ENCODE measurements around the gene PGM1. TPM values are rescaled to one million over a fixed set of nuclear protein-coding genes. Genes with fewer than 3 reads are reported as not detected.

Gene PGM1
- total RNA-seq, 1 donor from 2014 or later = 47.3 TPM

- no peak overlapping the region for H3K27ac Mint-ChIP-seq
- no peak overlapping the region for H3K4me3 Mint-ChIP-seq
- H3K27me3 Mint-ChIP-seq = peaks cover 4% of the 10 kb centered on the region
- H3K4me1 Mint-ChIP-seq = peaks cover 1% of the 10 kb centered on the region
- no peak for DNase-seq
- no peaks in the 10 kb centered on the region for H3K9me3 Mint-ChIP-seq
- intact Hi-C loops (cut with micrococcal nuclease) = loop anchor here (5.0 kb wide), 2 partner anchors 74 to 226 kb away; no protein-coding TSS in a partner anchor
- H3K36me3 Mint-ChIP-seq (ENCODE audit: low read depth) = no peaks in the 10 kb centered on the region
Observed at GRCh38 chr1:63690966-63691700, 97.9 kb downstream of the PGM1 start.

GRCh38 chr1:63691701-63692425 is 98.7 kb downstream of the PGM1 start:
- DNase-seq = peak; percentile 81
- H3K36me3 Mint-ChIP-seq (ENCODE audit: low read depth) = no peaks in the 10 kb centered on the region
- H3K9me3 Mint-ChIP-seq = no peaks in the 10 kb centered on the region
- H3K4me1 Mint-ChIP-seq = peaks cover 1% of the 10 kb centered on the region
- H3K27me3 Mint-ChIP-seq = peaks cover 2% of the 10 kb centered on the region
- no peak overlapping the region for H3K4me3 Mint-ChIP-seq
- intact Hi-C loops (cut with micrococcal nuclease) = loop anchor here (1.0 to 5.0 kb wide), 4 partner anchors 75 to 549 kb away; no protein-coding TSS in a partner anchor
- H3K27ac Mint-ChIP-seq = no peak overlapping the region

- Mint-ChIP-seq H3K9me3 (no peaks in the 10 kb centered on the region), H3K27me3 (peaks cover 2% of the 10 kb centered on the region), H3K4me3 (no peak overlapping the region), H3K4me1 (peaks cover 1% of the 10 kb centered on the region), H3K27ac (no peak overlapping the region), H3K36me3 (ENCODE audit: low read depth) (no peaks in the 10 kb centered on the region)
- DNase-seq = no peak
- intact Hi-C loops (cut with micrococcal nuclease) = loop anchor here (2.0 to 5.0 kb wide), 3 partner anchors 77 to 547 kb away; no protein-coding TSS in a partner anchor
Observed at GRCh38 chr1:63693944-63694571, 100.8 kb downstream of the PGM1 start.

GRCh38 chr1:63698001-63698838 is 105.0 kb downstream of the PGM1 start:
- Mint-ChIP-seq H3K36me3 (ENCODE audit: low read depth) (no peaks in the 10 kb centered on the region), H3K27me3 (no peaks in the 10 kb centered on the region), H3K9me3 (no peaks in the 10 kb centered on the region), H3K27ac (no peak overlapping the region), H3K4me3 (no peak overlapping the region), H3K4me1 (no peaks in the 10 kb centered on the region)
- no peak for DNase-seq
- intact Hi-C loops (cut with micrococcal nuclease) = no loop called here

GRCh38 chr1:63701187-63701586 is 108.0 kb downstream of the PGM1 start:
- no peaks in the 10 kb centered on the region for H3K4me1 Mint-ChIP-seq
- H3K27me3 Mint-ChIP-seq = peaks cover 4% of the 10 kb centered on the region
- intact Hi-C loops (cut with micrococcal nuclease) = no loop called here
- no peaks in the 10 kb centered on the region for H3K36me3 Mint-ChIP-seq (ENCODE audit: low read depth)
- H3K27ac Mint-ChIP-seq = no peak overlapping the region
- H3K4me3 Mint-ChIP-seq = no peak overlapping the region
- H3K9me3 Mint-ChIP-seq = no peaks in the 10 kb centered on the region
- no peak for DNase-seq

- no peaks in the 10 kb centered on the region for H3K9me3 Mint-ChIP-seq
- H3K4me3 Mint-ChIP-seq = no peak overlapping the region
- no peak overlapping the region for H3K27ac Mint-ChIP-seq
- no peaks in the 10 kb centered on the region for H3K4me1 Mint-ChIP-seq
- DNase-seq = no peak
- peaks cover 15% of the 10 kb centered on the region for H3K27me3 Mint-ChIP-seq
- no peaks in the 10 kb centered on the region for H3K36me3 Mint-ChIP-seq (ENCODE audit: low read depth)
- intact Hi-C loops (cut with micrococcal nuclease) = no loop called here
Observed at GRCh38 chr1:63703701-63704107, 110.5 kb downstream of the PGM1 start.

GRCh38 chr1:63704443-63704842 is 111.2 kb downstream of the PGM1 start:
- H3K27ac Mint-ChIP-seq = no peak overlapping the region
- intact Hi-C loops (cut with micrococcal nuclease) = no loop called here
- DNase-seq = no peak
- peaks cover 17% of the 10 kb centered on the region for H3K27me3 Mint-ChIP-seq
- H3K9me3 Mint-ChIP-seq = no peaks in the 10 kb centered on the region
- no peaks in the 10 kb centered on the region for H3K36me3 Mint-ChIP-seq (ENCODE audit: low read depth)
- H3K4me3 Mint-ChIP-seq = no peak overlapping the region
- H3K4me1 Mint-ChIP-seq = no peaks in the 10 kb centered on the region

GRCh38 chr1:63705078-63705477 is 111.9 kb downstream of the PGM1 start:
- Mint-ChIP-seq H3K4me3 (no peak overlapping the region), H3K4me1 (no peaks in the 10 kb centered on the region)

GRCh38 chr1:63709267-63709828 is 116.1 kb downstream of the PGM1 start:
- Mint-ChIP-seq H3K36me3 (ENCODE audit: low read depth) (no peaks in the 10 kb centered on the region), H3K4me3 (no peak overlapping the region), H3K27ac (no peak overlapping the region), H3K4me1 (no peaks in the 10 kb centered on the region), H3K9me3 (no peaks in the 10 kb centered on the region), H3K27me3 (peaks cover 17% of the 10 kb centered on the region)
- intact Hi-C loops (cut with micrococcal nuclease) = no loop called here
- no peak for DNase-seq

More at GRCh38 chr1:63705078-63705477, 111.9 kb downstream of the PGM1 start:
- no peak for DNase-seq
- intact Hi-C loops (cut with micrococcal nuclease) = no loop called here
- Mint-ChIP-seq H3K27ac (no peak overlapping the region), H3K36me3 (ENCODE audit: low read depth) (no peaks in the 10 kb centered on the region), H3K9me3 (no peaks in the 10 kb centered on the region), H3K27me3 (peaks cover 17% of the 10 kb centered on the region)

Other genes starting within 250 kb of the PGM1 start
- 24.5 and 27.7 TPM in 2 replicates for gene ALG6, start 225.8 kb upstream of the PGM1 start, total RNA-seq
- 51.1 and 53.4 TPM in 2 replicates for gene ITGB3BP, start 70.2 kb upstream of the PGM1 start, total RNA-seq
- 6.6 and 7.8 TPM in 2 replicates for gene EFCAB7, start 69.9 kb upstream of the PGM1 start, total RNA-seq
- gene ROR1, start 180.6 kb downstream of the PGM1 start, total RNA-seq = 0.09 TPM in 1 of 2 replicates, not detected in the other

Measured in activated CD4-positive, alpha-beta T cell treated with anti-CD3 and anti-CD28 coated beads, Interleukin-2, amount 10 ng/mL, durations not matched to agents 24 days and 14 days (primary cell).